NCI-H82 treated with DMSO at 0.1 percent for 48 hours (cell line): ENCODE measurements around the gene CHST12.
"Not testable (repeated sequence)": the region's sequence is repeated elsewhere in the genome, so short reads cannot be mapped to it uniquely, and the experiment has no call there.

ENCODE experiments used
- DNase-seq: peaks from one replicate; lab custom pipeline; 2025; ENCODE audit not compliant: unreplicated experiment; lab: John Stamatoyannopoulos, UW

CHST12 gene

GRCh38 chr7:2460188-2460587 lies 56.8 kb downstream of the CHST12 start:
- no peak for DNase-seq

- no peak for DNase-seq
Observed at GRCh38 chr7:2460641-2461040, 57.2 kb downstream of the CHST12 start.

- no peak for DNase-seq
Observed at GRCh38 chr7:2461268-2462026, 58.0 kb downstream of the CHST12 start.

- DNase-seq: no peak
Observed at GRCh38 chr7:2462731-2463130, 59.3 kb downstream of the CHST12 start.

- DNase-seq: no peak
Observed at GRCh38 chr7:2465928-2466327, 62.5 kb downstream of the CHST12 start.

GRCh38 chr7:2466675-2467074 lies 63.3 kb downstream of the CHST12 start:
- DNase-seq: no peak

GRCh38 chr7:2468227-2468626 lies 64.8 kb downstream of the CHST12 start:
- no peak for DNase-seq

- DNase-seq: not testable (repeated sequence)
Observed at GRCh38 chr7:2469460-2470203, 66.2 kb downstream of the CHST12 start.

- no peak for DNase-seq
Observed at GRCh38 chr7:2470204-2471021, 67.0 kb downstream of the CHST12 start.

- no peak for DNase-seq
Observed at GRCh38 chr7:2471022-2471329, 67.6 kb downstream of the CHST12 start.

- no peak for DNase-seq
Observed at GRCh38 chr7:2471396-2471795, 68.0 kb downstream of the CHST12 start.

- no peak for DNase-seq
Observed at GRCh38 chr7:2472739-2473138, 69.3 kb downstream of the CHST12 start.

GRCh38 chr7:2473496-2474180 lies 70.2 kb downstream of the CHST12 start:
- DNase-seq: no peak

GRCh38 chr7:2474224-2474623 lies 70.8 kb downstream of the CHST12 start:
- no peak for DNase-seq

GRCh38 chr7:2474813-2475677 lies 71.6 kb downstream of the CHST12 start:
- no peak for DNase-seq

GRCh38 chr7:2475678-2476015 lies 72.2 kb downstream of the CHST12 start:
- DNase-seq: no peak

- DNase-seq: no peak
Observed at GRCh38 chr7:2476298-2476697, 72.9 kb downstream of the CHST12 start, which contains the start of gene GRIFIN. Gene GRIFIN, minus strand, starts transcription at chr7:2476398. Its CDS starts 15 bp downstream, at chr7:2476383.

- DNase-seq: no peak
Observed at GRCh38 chr7:2476776-2477446, 73.5 kb downstream of the CHST12 start.

- peak; percentile 18 for DNase-seq
Observed at GRCh38 chr7:2477447-2478398, 74.3 kb downstream of the CHST12 start.
